ENCODE data around the gene KLF1.

- no peak for TF ChIP-seq CTCF (IDR thresholded peaks at IDR 0.05; ENCODE audit: low read depth, low read length)
- TF ChIP-seq MYC (IDR thresholded peaks at IDR 0.05; ENCODE audit: low read depth, low read length) = no peak
- no peak for TF ChIP-seq POLR2A (IDR thresholded peaks at IDR 0.05; ENCODE audit: extremely low read depth, insufficient read length)
- TF ChIP-seq MAX (IDR thresholded peaks at IDR 0.05; ENCODE audit: low read depth, low read length) = no peak
Measured at GRCh38 chr19:12859546-12859945, 27.5 kb downstream of the KLF1 start.
